Breast epithelium (tissue), 4 donors: ENCODE results near the gene KRTAP20-2. TPM values are rescaled to one million over a fixed set of nuclear protein-coding genes. Genes with fewer than 3 reads are reported as not detected.

Experiments
- DNase-seq, 2 donors: peaks; one replicate each; pipeline ENCODE4 v3.0.0-alpha.2; 2019; ENCODE audit warnings: low spot score in 2 of 2
- H3K27ac ChIP-seq, 2 donors: fragments of 200-600 bp; sonication (generic) in 1 of 2; one replicate each; pipeline ENCODE4 v1.5.1; 2016 to 2019; ENCODE audit warnings: mild to moderate bottlenecking in 1 of 2
- H3K27me3 ChIP-seq, 2 donors: fragments of 200-600 bp; sonication (generic) in 1 of 2; one replicate each; pipeline versions ENCODE4 v1.5.1 to v1.6.0; 2017 to 2019; ENCODE audit warnings: control low read depth in 1 of 2, mild to moderate bottlenecking in 1 of 2
- H3K36me3 ChIP-seq: fragments of 200-600 bp; one replicate; pipeline ENCODE4 v1.5.1; 2019
- H3K4me1 ChIP-seq, 2 donors: fragments of 200-600 bp; sonication (generic); one replicate each; pipeline ENCODE4 v1.5.1; 2016 to 2019; ENCODE audit warnings: control low read depth in 1 of 2
- H3K4me3 ChIP-seq, 3 donors: fragments of 200-600 bp; sonication (generic); 1 replicate in 2 of 3; 2 replicates in 1 of 3; pipeline ENCODE4 v1.5.1; 2016 to 2019; ENCODE audit warnings: mild to moderate bottlenecking in 3 of 3, moderate library complexity in 2 of 3
- H3K9me3 ChIP-seq, 2 donors: fragments of 200-600 bp; sonication (generic) in 1 of 2; one replicate each; pipeline ENCODE4 v1.5.1; 2016 to 2019; ENCODE audit warnings: control low read depth in 1 of 2
- POLR2A ChIP-seq: fragments of 450-650 bp; IDR thresholded peaks from one replicate; pipeline ENCODE4 v1.6.1; 2016; ENCODE audit warnings: antibody characterized with exemption, mild to moderate bottlenecking, moderate library complexity
- POLR2AphosphoS5 ChIP-seq, 3 donors: sonication (generic); formaldehyde crosslinking; IDR thresholded peaks; one replicate each; pipeline ENCODE4 v1.6.1; 2017; ENCODE audit warnings: antibody characterized with exemption in 3 of 3
- intact Hi-C: fragments of 100-400 bp; cut with DNase I; formaldehyde crosslinking; loops from one replicate; pipeline ENCODE4 v1.15.1; 2023; ENCODE audit warnings: low total_unique reads
- total RNA-seq, 3 donors: library from RNA; depleted of rRNA; stranded (reverse); fragments of >200 nt; gene quantifications; one replicate each; pipeline ENCODE4 v1.1.0, GENCODE V29; 2016
- TF ChIP-seq, protein P1 (sequence below), 3 donors: fragments of 450-650 bp; IDR thresholded peaks; one replicate each; pipeline ENCODE4 v1.5.1; 2016 to 2017; ENCODE audit warnings: antibody characterized with exemption in 3 of 3, mild to moderate bottlenecking in 3 of 3, moderate library complexity in 3 of 3

The KRTAP20-2 gene
- total RNA-seq, 3 donors from 2014 or later = not detected

- no peak for DNase-seq
- H3K9me3 ChIP-seq = no peaks in the 10 kb centered on the region
- H3K27ac ChIP-seq = no peak overlapping the region
- TF ChIP-seq, protein P1, sequence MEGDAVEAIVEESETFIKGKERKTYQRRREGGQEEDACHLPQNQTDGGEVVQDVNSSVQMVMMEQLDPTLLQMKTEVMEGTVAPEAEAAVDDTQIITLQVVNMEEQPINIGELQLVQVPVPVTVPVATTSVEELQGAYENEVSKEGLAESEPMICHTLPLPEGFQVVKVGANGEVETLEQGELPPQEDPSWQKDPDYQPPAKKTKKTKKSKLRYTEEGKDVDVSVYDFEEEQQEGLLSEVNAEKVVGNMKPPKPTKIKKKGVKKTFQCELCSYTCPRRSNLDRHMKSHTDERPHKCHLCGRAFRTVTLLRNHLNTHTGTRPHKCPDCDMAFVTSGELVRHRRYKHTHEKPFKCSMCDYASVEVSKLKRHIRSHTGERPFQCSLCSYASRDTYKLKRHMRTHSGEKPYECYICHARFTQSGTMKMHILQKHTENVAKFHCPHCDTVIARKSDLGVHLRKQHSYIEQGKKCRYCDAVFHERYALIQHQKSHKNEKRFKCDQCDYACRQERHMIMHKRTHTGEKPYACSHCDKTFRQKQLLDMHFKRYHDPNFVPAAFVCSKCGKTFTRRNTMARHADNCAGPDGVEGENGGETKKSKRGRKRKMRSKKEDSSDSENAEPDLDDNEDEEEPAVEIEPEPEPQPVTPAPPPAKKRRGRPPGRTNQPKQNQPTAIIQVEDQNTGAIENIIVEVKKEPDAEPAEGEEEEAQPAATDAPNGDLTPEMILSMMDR (IDR thresholded peaks at IDR 0.05) = no peak
- TF ChIP-seq POLR2A (no peak), POLR2AphosphoS5 (IDR thresholded peaks at IDR 0.05) (no peak)
- H3K4me3 ChIP-seq = no peak overlapping the region
- no peaks in the 10 kb centered on the region for H3K36me3 ChIP-seq
- intact Hi-C loops = no loop called here
- no peaks in the 10 kb centered on the region for H3K4me1 ChIP-seq
- H3K27me3 ChIP-seq = no peaks in the 10 kb centered on the region
Observed at GRCh38 chr21:30672985-30673650, 38.1 kb downstream of the KRTAP20-2 start.

- no peak for TF ChIP-seq POLR2AphosphoS5 (IDR thresholded peaks at IDR 0.05)
- no peaks in the 10 kb centered on the region for H3K36me3 ChIP-seq
- H3K4me1 ChIP-seq = no peaks in the 10 kb centered on the region
- no peak for DNase-seq
- no peak overlapping the region for H3K27ac ChIP-seq
- no peaks in the 10 kb centered on the region for H3K9me3 ChIP-seq
- no peak overlapping the region for H3K4me3 ChIP-seq
- intact Hi-C loops = no loop called here
- H3K27me3 ChIP-seq = no peaks in the 10 kb centered on the region
Observed at GRCh38 chr21:30674312-30674711, 39.3 kb downstream of the KRTAP20-2 start.

- intact Hi-C loops = no loop called here
- Histone ChIP-seq H3K27me3 (no peaks in the 10 kb centered on the region), H3K9me3 (no peaks in the 10 kb centered on the region), H3K4me1 (no peaks in the 10 kb centered on the region), H3K4me3 (no peak overlapping the region), H3K27ac (no peak overlapping the region), H3K36me3 (no peaks in the 10 kb centered on the region)
- DNase-seq = no peak
- TF ChIP-seq POLR2A (no peak), POLR2AphosphoS5 (IDR thresholded peaks at IDR 0.05) (no peak)
- TF ChIP-seq, protein P1 (IDR thresholded peaks at IDR 0.05) = no peak
Observed at GRCh38 chr21:30676737-30677136, 41.7 kb downstream of the KRTAP20-2 start.

DNA sequence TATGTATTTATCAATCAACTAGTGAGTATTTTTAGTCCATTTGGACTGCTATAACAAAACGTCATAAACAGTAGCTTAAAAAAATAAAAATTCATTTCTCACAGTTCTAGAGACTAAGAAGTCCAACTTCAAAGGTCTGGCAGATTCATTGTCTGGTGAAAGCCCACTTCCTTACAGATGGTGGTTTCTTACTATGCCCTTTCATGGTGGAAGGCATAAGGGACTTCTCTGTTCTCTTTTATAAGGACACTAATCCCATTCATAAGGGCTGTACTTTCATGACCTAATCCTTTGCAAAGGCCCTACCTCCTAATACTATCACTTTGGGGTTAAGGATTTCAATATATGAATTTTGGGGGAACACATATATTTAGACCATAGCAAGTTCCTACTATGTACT lies 45.6 kb downstream of the KRTAP20-2 start:
- H3K36me3 ChIP-seq = no peaks in the 10 kb centered on the region
- H3K27me3 ChIP-seq = no peaks in the 10 kb centered on the region
- TF ChIP-seq, protein P1 (IDR thresholded peaks at IDR 0.05) = no peak
- TF ChIP-seq POLR2A = no peak
- TF ChIP-seq POLR2AphosphoS5 (IDR thresholded peaks at IDR 0.05) = no peak
- no peaks in the 10 kb centered on the region for H3K9me3 ChIP-seq
- no peaks in the 10 kb centered on the region for H3K4me1 ChIP-seq
- no peak for DNase-seq
- no peak overlapping the region for H3K27ac ChIP-seq
- intact Hi-C loops = no loop called here
- H3K4me3 ChIP-seq = no peak overlapping the region

DNA sequence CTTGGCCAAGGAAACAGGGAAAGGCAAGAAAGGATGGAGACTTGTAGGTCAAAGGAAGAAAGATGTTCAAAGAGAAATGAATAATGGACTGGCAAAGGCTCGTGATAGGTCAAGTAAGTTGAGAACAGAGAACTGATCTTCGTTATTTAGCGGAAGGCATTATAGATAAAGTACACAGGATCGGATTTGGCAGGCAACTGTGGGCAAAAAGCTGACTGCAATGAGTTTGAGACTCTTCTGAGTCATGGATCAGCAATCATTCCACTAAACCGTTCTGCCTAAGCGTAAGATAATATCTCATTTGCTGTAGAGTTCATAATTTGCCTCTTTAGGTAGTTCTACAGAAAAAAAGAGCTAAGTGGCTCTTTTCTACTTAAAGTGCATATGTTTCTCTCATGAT lies 49.5 kb downstream of the KRTAP20-2 start:
- no peaks in the 10 kb centered on the region for H3K36me3 ChIP-seq
- no peaks in the 10 kb centered on the region for H3K4me1 ChIP-seq
- H3K4me3 ChIP-seq = no peak overlapping the region
- DNase-seq = no peak
- intact Hi-C loops = no loop called here
- TF ChIP-seq, protein P1 (IDR thresholded peaks at IDR 0.05) = no peak
- no peak for TF ChIP-seq POLR2A
- H3K27me3 ChIP-seq = no peaks in the 10 kb centered on the region
- no peaks in the 10 kb centered on the region for H3K9me3 ChIP-seq
- H3K27ac ChIP-seq = no peak overlapping the region

Other genes starting within 250 kb of the KRTAP20-2 start
- not detected for gene KRTAP13-1, start 239.2 kb upstream of the KRTAP20-2 start, total RNA-seq
- not detected for gene KRTAP13-3, start 209.3 kb upstream of the KRTAP20-2 start, total RNA-seq
- gene KRTAP13-4, start 205.0 kb upstream of the KRTAP20-2 start, total RNA-seq = not detected
- not detected for gene KRTAP15-1, start 194.9 kb upstream of the KRTAP20-2 start, total RNA-seq
- not detected for gene KRTAP19-1, start 154.8 kb upstream of the KRTAP20-2 start, total RNA-seq
- not detected for gene KRTAP19-2, start 147.8 kb upstream of the KRTAP20-2 start, total RNA-seq
- not detected for gene KRTAP19-3, start 143.2 kb upstream of the KRTAP20-2 start, total RNA-seq
- gene KRTAP19-4, start 138.0 kb upstream of the KRTAP20-2 start, total RNA-seq = not detected
- not detected for gene KRTAP19-5, start 133.1 kb upstream of the KRTAP20-2 start, total RNA-seq
- gene KRTAP19-6, start 93.3 kb upstream of the KRTAP20-2 start, total RNA-seq = not detected
- not detected for gene KRTAP19-7, start 73.9 kb upstream of the KRTAP20-2 start, total RNA-seq
- not detected for gene KRTAP22-2, start 44.8 kb upstream of the KRTAP20-2 start, total RNA-seq
- gene KRTAP6-3, start 42.8 kb upstream of the KRTAP20-2 start, total RNA-seq = not detected
- gene KRTAP6-2, start 36.3 kb upstream of the KRTAP20-2 start, total RNA-seq = not detected
- not detected for gene KRTAP22-1, start 34.1 kb upstream of the KRTAP20-2 start, total RNA-seq
- gene KRTAP6-1, start 21.3 kb upstream of the KRTAP20-2 start, total RNA-seq = not detected
- gene KRTAP20-1, start 18.8 kb upstream of the KRTAP20-2 start, total RNA-seq = not detected
- gene KRTAP20-4, start 14.6 kb upstream of the KRTAP20-2 start, total RNA-seq = not detected
- gene KRTAP20-3, start 7.7 kb downstream of the KRTAP20-2 start, total RNA-seq = not detected
- not detected for gene KRTAP21-3, start 83.6 kb downstream of the KRTAP20-2 start, total RNA-seq
- gene KRTAP21-2, start 112.1 kb downstream of the KRTAP20-2 start, total RNA-seq = not detected
- gene KRTAP21-1, start 120.2 kb downstream of the KRTAP20-2 start, total RNA-seq = not detected
- gene KRTAP8-1, start 178.1 kb downstream of the KRTAP20-2 start, total RNA-seq = not detected
- not detected for gene KRTAP7-1, start 194.6 kb downstream of the KRTAP20-2 start, total RNA-seq
- gene KRTAP11-1, start 246.4 kb downstream of the KRTAP20-2 start, total RNA-seq = not detected